ENCODE results near the gene DENND2C. TPM values are rescaled to one million over a fixed set of nuclear protein-coding genes. Genes with fewer than 3 reads are reported as not detected.

Gene DENND2C
- total and polyA plus RNA-seq, 4 experiments from 2014 or later, result 0.45 to 0.78 (median 0.66) TPM

- H3K36me3 ChIP-seq (ENCODE audit: insufficient read depth, low read length), result no peaks in the 10 kb centered on the region
- H3K27me3 Mint-ChIP-seq, result peaks cover 14 to 21% of the 10 kb centered on the region in 2 donors
- H3K9me3 Mint-ChIP-seq, result peaks cover 0 to 14% (median 9%) of the 10 kb centered on the region in 8 donors
- H3K27ac Mint-ChIP-seq, result no peak overlapping the region
- CTCF ChIA-PET (ENCODE audit: partially characterized antibody), result no interaction called here
- POLR2A ChIA-PET (ENCODE audit: partially characterized antibody), result no interaction called here
- peaks cover 3 to 9% of the 10 kb centered on the region in 2 donors for H3K36me3 Mint-ChIP-seq
- DNase-seq, result no peak
- H3K4me3 ChIP-seq (ENCODE audit: low read length in 2 of 2), result no peak overlapping the region
- intact Hi-C loops (cut with micrococcal nuclease), result no loop called here
- no peak overlapping the region for H3K27ac ChIP-seq (ENCODE audit: low read depth, low read length)
- H3K4me1 Mint-ChIP-seq, result no peaks in the 10 kb centered on the region
- no peak overlapping the region for H3K4me3 Mint-ChIP-seq
- H3K4me1 ChIP-seq (ENCODE audit: insufficient read depth, low read length), result no peaks in the 10 kb centered on the region
- peaks cover 4% of the 10 kb centered on the region for H3K27me3 ChIP-seq (ENCODE audit: insufficient read depth, low read length)
- no peaks in the 10 kb centered on the region for H3K9me3 ChIP-seq (ENCODE audit: control insufficient read depth in 1 of 2, low read length in 2 of 2)
Measured at GRCh38 chr1:114632427-114632826, 37.4 kb downstream of the DENND2C start.

- Mint-ChIP-seq H3K27me3 (peaks cover 14 to 16% of the 10 kb centered on the region in 2 donors), H3K4me1 (no peaks in the 10 kb centered on the region), H3K9me3 (peaks cover 0 to 13% (median 8%) of the 10 kb centered on the region in 8 donors), H3K4me3 (no peak overlapping the region), H3K36me3 (peaks cover 3 to 9% of the 10 kb centered on the region in 2 donors), H3K27ac (no peak overlapping the region)
- Histone ChIP-seq H3K9me3 (ENCODE audit: control insufficient read depth in 1 of 2, low read length in 2 of 2) (no peaks in the 10 kb centered on the region), H3K27me3 (ENCODE audit: insufficient read depth, low read length) (no peaks in the 10 kb centered on the region), H3K4me1 (ENCODE audit: insufficient read depth, low read length) (no peaks in the 10 kb centered on the region), H3K27ac (ENCODE audit: low read depth, low read length) (no peak overlapping the region), H3K36me3 (ENCODE audit: insufficient read depth, low read length) (no peaks in the 10 kb centered on the region), H3K4me3 (ENCODE audit: low read length in 2 of 2) (no peak overlapping the region)
- no peak for DNase-seq
- intact Hi-C loops (cut with micrococcal nuclease), result no loop called here
- POLR2A ChIA-PET (ENCODE audit: partially characterized antibody), result no interaction called here
- CTCF ChIA-PET (ENCODE audit: partially characterized antibody), result no interaction called here
Measured at GRCh38 chr1:114627107-114627506, 42.7 kb downstream of the DENND2C start.

GRCh38 chr1:114623364-114623763, 46.5 kb downstream of the DENND2C start:
- ChIA-PET CTCF (ENCODE audit: partially characterized antibody) (no interaction called here), POLR2A (ENCODE audit: partially characterized antibody) (no interaction called here)
- peaks cover 4 to 7% of the 10 kb centered on the region in 2 donors for H3K27me3 Mint-ChIP-seq

GRCh38 chr1:114620419-114620818, 49.4 kb downstream of the DENND2C start:
- no peak for DNase-seq
- Histone ChIP-seq H3K27me3 (ENCODE audit: insufficient read depth, low read length) (no peaks in the 10 kb centered on the region), H3K4me1 (ENCODE audit: insufficient read depth, low read length) (no peaks in the 10 kb centered on the region), H3K9me3 (ENCODE audit: control insufficient read depth in 1 of 2, low read length in 2 of 2) (no peaks in the 10 kb centered on the region), H3K36me3 (ENCODE audit: insufficient read depth, low read length) (no peaks in the 10 kb centered on the region), H3K27ac (ENCODE audit: low read depth, low read length) (no peak overlapping the region), H3K4me3 (ENCODE audit: low read length in 2 of 2) (no peak overlapping the region)
- peaks cover under 1 to 6% of the 10 kb centered on the region in 2 donors for H3K27me3 Mint-ChIP-seq
- intact Hi-C loops (cut with micrococcal nuclease), result no loop called here
- CTCF ChIA-PET (ENCODE audit: partially characterized antibody), result no interaction called here
- H3K4me1 Mint-ChIP-seq, result no peaks in the 10 kb centered on the region
- H3K36me3 Mint-ChIP-seq, result peaks cover 0 to 4% of the 10 kb centered on the region in 2 donors
- POLR2A ChIA-PET (ENCODE audit: partially characterized antibody), result no interaction called here
- H3K9me3 Mint-ChIP-seq, result no peaks in the 10 kb centered on the region
- H3K27ac Mint-ChIP-seq, result no peak overlapping the region
- H3K4me3 Mint-ChIP-seq, result no peak overlapping the region

More at GRCh38 chr1:114623364-114623763, 46.5 kb downstream of the DENND2C start:
- H3K9me3 Mint-ChIP-seq, result no peaks in the 10 kb centered on the region
- H3K27ac Mint-ChIP-seq, result no peak overlapping the region
- no peak for DNase-seq
- no peaks in the 10 kb centered on the region for H3K36me3 ChIP-seq (ENCODE audit: insufficient read depth, low read length)
- H3K27me3 ChIP-seq (ENCODE audit: insufficient read depth, low read length), result no peaks in the 10 kb centered on the region
- H3K36me3 Mint-ChIP-seq, result no peaks in the 10 kb centered on the region
- intact Hi-C loops (cut with micrococcal nuclease), result no loop called here
- H3K27ac ChIP-seq (ENCODE audit: low read depth, low read length), result no peak overlapping the region
- H3K4me3 ChIP-seq (ENCODE audit: low read length in 2 of 2), result no peak overlapping the region
- H3K4me1 Mint-ChIP-seq, result no peaks in the 10 kb centered on the region
- H3K9me3 ChIP-seq (ENCODE audit: control insufficient read depth in 1 of 2, low read length in 2 of 2), result no peaks in the 10 kb centered on the region
- no peaks in the 10 kb centered on the region for H3K4me1 ChIP-seq (ENCODE audit: insufficient read depth, low read length)
- H3K4me3 Mint-ChIP-seq, result no peak overlapping the region

GRCh38 chr1:114618606-114619005, 51.2 kb downstream of the DENND2C start:
- no peak overlapping the region for H3K4me3 ChIP-seq (ENCODE audit: low read length in 2 of 2)
- no peaks in the 10 kb centered on the region for H3K9me3 ChIP-seq (ENCODE audit: control insufficient read depth in 1 of 2, low read length in 2 of 2)
- H3K4me1 Mint-ChIP-seq, result no peaks in the 10 kb centered on the region
- H3K4me1 ChIP-seq (ENCODE audit: insufficient read depth, low read length), result no peaks in the 10 kb centered on the region
- no peak overlapping the region for H3K4me3 Mint-ChIP-seq
- H3K27ac ChIP-seq (ENCODE audit: low read depth, low read length), result no peak overlapping the region
- H3K36me3 Mint-ChIP-seq, result peaks cover 0 to 4% of the 10 kb centered on the region in 2 donors
- H3K27ac Mint-ChIP-seq, result no peak overlapping the region
- ChIA-PET CTCF (ENCODE audit: partially characterized antibody) (no interaction called here), POLR2A (ENCODE audit: partially characterized antibody) (no interaction called here)
- intact Hi-C loops (cut with micrococcal nuclease), result no loop called here
- no peaks in the 10 kb centered on the region for H3K36me3 ChIP-seq (ENCODE audit: insufficient read depth, low read length)
- H3K27me3 ChIP-seq (ENCODE audit: insufficient read depth, low read length), result no peaks in the 10 kb centered on the region
- no peak for DNase-seq
- H3K9me3 Mint-ChIP-seq, result no peaks in the 10 kb centered on the region
- peaks cover 1 to 6% of the 10 kb centered on the region in 2 donors for H3K27me3 Mint-ChIP-seq

- Histone ChIP-seq H3K27ac (ENCODE audit: low read depth, low read length) (no peak overlapping the region), H3K27me3 (ENCODE audit: insufficient read depth, low read length) (no peaks in the 10 kb centered on the region), H3K4me1 (ENCODE audit: insufficient read depth, low read length) (no peaks in the 10 kb centered on the region), H3K4me3 (ENCODE audit: low read length in 2 of 2) (no peak overlapping the region), H3K36me3 (ENCODE audit: insufficient read depth, low read length) (no peaks in the 10 kb centered on the region), H3K9me3 (ENCODE audit: control insufficient read depth in 1 of 2, low read length in 2 of 2) (no peaks in the 10 kb centered on the region)
- intact Hi-C loops (cut with micrococcal nuclease), result no loop called here
- POLR2A ChIA-PET (ENCODE audit: partially characterized antibody), result no interaction called here
- DNase-seq, result no peak
- H3K4me1 Mint-ChIP-seq, result no peaks in the 10 kb centered on the region
- H3K36me3 Mint-ChIP-seq, result no peaks in the 10 kb centered on the region
- no peak overlapping the region for H3K4me3 Mint-ChIP-seq
- CTCF ChIA-PET (ENCODE audit: partially characterized antibody), result no interaction called here
- H3K27me3 Mint-ChIP-seq, result peaks cover 1% of the 10 kb centered on the region in 2 donors
- no peak overlapping the region for H3K27ac Mint-ChIP-seq
- no peaks in the 10 kb centered on the region for H3K9me3 Mint-ChIP-seq
Measured at GRCh38 chr1:114610546-114611245, 59.2 kb downstream of the DENND2C start.

- no peak overlapping the region for H3K4me3 ChIP-seq (ENCODE audit: low read length in 2 of 2)
- Mint-ChIP-seq H3K4me1 (no peaks in the 10 kb centered on the region), H3K9me3 (no peaks in the 10 kb centered on the region), H3K27me3 (peaks cover 0 to 1% of the 10 kb centered on the region in 2 donors), H3K4me3 (no peak overlapping the region), H3K27ac (no peak overlapping the region), H3K36me3 (no peaks in the 10 kb centered on the region)
- no peaks in the 10 kb centered on the region for H3K27me3 ChIP-seq (ENCODE audit: insufficient read depth, low read length)
- CTCF ChIA-PET (ENCODE audit: partially characterized antibody), result no interaction called here
- no peak overlapping the region for H3K27ac ChIP-seq (ENCODE audit: low read depth, low read length)
- no peaks in the 10 kb centered on the region for H3K4me1 ChIP-seq (ENCODE audit: insufficient read depth, low read length)
- H3K36me3 ChIP-seq (ENCODE audit: insufficient read depth, low read length), result no peaks in the 10 kb centered on the region
- DNase-seq, result no peak
- intact Hi-C loops (cut with micrococcal nuclease), result no loop called here
- no peaks in the 10 kb centered on the region for H3K9me3 ChIP-seq (ENCODE audit: control insufficient read depth in 1 of 2, low read length in 2 of 2)
- POLR2A ChIA-PET (ENCODE audit: partially characterized antibody), result no interaction called here
Measured at GRCh38 chr1:114609826-114610225, 60.0 kb downstream of the DENND2C start.

All from CD4-positive, alpha-beta memory T cell (primary cell).